Measurements from ENCODE around the gene HDAC2.
A peak's percentile ranks its signal among the peaks of the same experiment; 100 is the strongest.
"Not testable (repeated sequence)": the region's sequence is repeated elsewhere in the genome, so short reads cannot be mapped to it uniquely, and the experiment has no call there.

The HDAC2 gene

GRCh38 chr6:113970805-113971676 lies at the start of gene HDAC2:
TSS of gene HDAC2 (minus strand) at chr6:113971148. CDS start at chr6:113970908, 240 bp downstream.
- DNase-seq, result peak; percentile 17 to 95 (median 85)

- peak in 8 of 56 donors; percentile 2 to 27 (median 11) for DNase-seq
These were observed 49.2 kb upstream of the HDAC2 start for GRCh38 chr6:114020196-114020595.

- not testable (repeated sequence) for DNase-seq
These were observed 46.2 kb upstream of the HDAC2 start for GRCh38 chr6:114017146-114017545.

- not testable (repeated sequence) for DNase-seq
These were observed 43.2 kb upstream of the HDAC2 start for GRCh38 chr6:114014106-114014505.

GRCh38 chr6:114011486-114011885 lies 40.5 kb upstream of the HDAC2 start:
- DNase-seq, result not testable (repeated sequence)

GRCh38 chr6:114010540-114010939 lies 39.6 kb upstream of the HDAC2 start:
- DNase-seq, result no peak

GRCh38 chr6:114009192-114009591 lies 38.2 kb upstream of the HDAC2 start:
- no peak for DNase-seq

GRCh38 chr6:114008331-114008730 lies 37.4 kb upstream of the HDAC2 start:
- DNase-seq, result no peak

- DNase-seq, result no peak
These were observed 36.6 kb upstream of the HDAC2 start for GRCh38 chr6:114007516-114007915.

- no peak for DNase-seq
These were observed 30.4 kb upstream of the HDAC2 start for GRCh38 chr6:114001354-114001753.

GRCh38 chr6:114000069-114000468 lies 29.1 kb upstream of the HDAC2 start:
- no peak for DNase-seq

- peak in 1 of 56 donors; percentile 11 for DNase-seq
These were observed 28.3 kb upstream of the HDAC2 start for GRCh38 chr6:113999284-113999683.

GRCh38 chr6:113998811-113999210 lies 27.9 kb upstream of the HDAC2 start:
- peak in 22 of 56 donors; percentile 2 to 59 (median 31) for DNase-seq

- DNase-seq, result no peak
These were observed 26.2 kb upstream of the HDAC2 start for GRCh38 chr6:113997116-113997515.

GRCh38 chr6:113995634-113996033 lies 24.7 kb upstream of the HDAC2 start:
- DNase-seq, result peak in 51 of 56 donors; percentile 16 to 88 (median 66)

- DNase-seq, result peak in 52 of 56 donors; percentile 1 to 91 (median 69)
These were observed 24.0 kb upstream of the HDAC2 start for GRCh38 chr6:113994934-113995342.

GRCh38 chr6:113989675-113990074 lies 18.7 kb upstream of the HDAC2 start:
- no peak for DNase-seq

GRCh38 chr6:113982675-113983074 lies 11.7 kb upstream of the HDAC2 start:
- not testable (repeated sequence) for DNase-seq

GRCh38 chr6:113982055-113982550 lies 11.2 kb upstream of the HDAC2 start:
- no peak for DNase-seq

GRCh38 chr6:113980937-113981554 lies 10.1 kb upstream of the HDAC2 start:
- DNase-seq, result no peak

GRCh38 chr6:113979937-113980336 lies 9.0 kb upstream of the HDAC2 start:
- DNase-seq, result no peak

GRCh38 chr6:113978084-113978675 lies 7.2 kb upstream of the HDAC2 start:
- DNase-seq, result no peak

Measured in nucleus accumbens (tissue), 56 donors.